Choroid plexus epithelial cell (primary cell): ENCODE measurements around the gene ADGRE3.

Experiments used
- DNase-seq: peaks from one replicate; pipeline ENCODE4 v3.0.0-alpha.2; 2010; ENCODE audit warnings: low read depth
- H3K4me3 ChIP-seq: 2 replicates; pipeline ENCODE4 v1.5.1; 2011; ENCODE audit warnings: low read depth, mild to moderate bottlenecking, control low read depth, low read length, moderate library complexity
- CTCF ChIP-seq: conservative IDR thresholded peaks from 2 replicates; pipeline ENCODE4 v1.5.1; 2011; ENCODE audit warnings: low read depth, mild to moderate bottlenecking, control low read depth, inconsistent platforms, low read length, moderate library complexity

The ADGRE3 gene

GRCh38 chr19:14683439-14683838 lies 8.8 kb upstream of the ADGRE3 start:
- no peak for TF ChIP-seq CTCF
- H3K4me3 ChIP-seq, result no peak overlapping the region
- no peak for DNase-seq

DNA sequence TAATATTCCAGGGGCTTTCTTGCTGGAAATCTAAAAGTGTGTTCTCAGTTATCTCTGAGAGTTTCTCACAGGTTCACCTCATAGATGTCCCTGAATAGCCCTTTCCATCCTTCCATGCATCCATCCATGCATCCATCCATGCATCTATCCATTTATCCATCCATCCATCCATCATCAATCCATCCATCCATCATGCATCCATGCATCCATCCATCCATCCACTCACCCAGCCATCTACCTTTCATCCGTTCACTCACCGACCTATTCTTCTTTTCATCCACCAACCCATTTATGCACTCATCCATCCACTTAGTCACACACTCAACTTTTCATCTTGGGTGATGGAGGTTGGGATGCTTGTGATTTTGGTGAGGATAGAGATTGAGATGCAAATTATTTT lies 7.4 kb upstream of the ADGRE3 start:
- no peak for TF ChIP-seq CTCF
- DNase-seq, result no peak
- no peak overlapping the region for H3K4me3 ChIP-seq

GRCh38 chr19:14678199-14678598 lies 3.6 kb upstream of the ADGRE3 start:
- no peak for TF ChIP-seq CTCF
- no peak for DNase-seq
- no peak overlapping the region for H3K4me3 ChIP-seq

- no peak for DNase-seq
- no peak for TF ChIP-seq CTCF
- no peak overlapping the region for H3K4me3 ChIP-seq
Measured at GRCh38 chr19:14677464-14677863, 2.8 kb upstream of the ADGRE3 start.

GRCh38 chr19:14676762-14677161 lies 2.1 kb upstream of the ADGRE3 start:
- no peak for TF ChIP-seq CTCF
- DNase-seq, result no peak

GRCh38 chr19:14673088-14673487 lies 1.6 kb downstream of the ADGRE3 start:
- no peak for DNase-seq
- no peak for TF ChIP-seq CTCF
- H3K4me3 ChIP-seq, result no peak overlapping the region

More at GRCh38 chr19:14676762-14677161, 2.1 kb upstream of the ADGRE3 start:
- no peak overlapping the region for H3K4me3 ChIP-seq

- no peak overlapping the region for H3K4me3 ChIP-seq
- no peak for TF ChIP-seq CTCF
- no peak for DNase-seq
Measured at GRCh38 chr19:14672188-14672872, 2.3 kb downstream of the ADGRE3 start.
